ENCODE results near the gene CASQ2.

CASQ2 gene

GRCh38 chr1:115813727-115814126 lies 45.2 kb upstream of the CASQ2 start:
- Histone ChIP-seq H3K36me3 (ENCODE audit: control insufficient read depth, low read length) (no peaks in the 10 kb centered on the region), H3K27me3 (ENCODE audit: control insufficient read depth, low read length) (no peaks in the 10 kb centered on the region), H3K4me1 (ENCODE audit: control insufficient read depth, low read length) (no peaks in the 10 kb centered on the region), H3K4me3 (ENCODE audit: low read length) (no peak overlapping the region), H3K4me2 (ENCODE audit: low read length) (no peak overlapping the region), H3K9me3 (ENCODE audit: control insufficient read depth, insufficient read depth, low read length) (no peaks in the 10 kb centered on the region), H3F3A (ENCODE audit: control insufficient read depth, insufficient read depth) (no peaks in the 10 kb centered on the region), H3K27ac (ENCODE audit: low read depth, low read length) (no peak overlapping the region), H3K9me2 (replicated peaks; ENCODE audit: control insufficient read depth, low read length) (no peaks in the 10 kb centered on the region), H3K79me2 (ENCODE audit: control insufficient read depth, low read length) (no peaks in the 10 kb centered on the region), H4K20me1 (ENCODE audit: control insufficient read depth, insufficient read depth, low read depth, low read length) (no peaks in the 10 kb centered on the region)
- TF ChIP-seq CTCF (IDR thresholded peaks at IDR 0.05; ENCODE audit: low read depth, low read length, poor library complexity, severe bottlenecking), result no peak
- no peak for TF ChIP-seq EZH2phosphoT487 (IDR thresholded peaks at IDR 0.05; ENCODE audit: borderline replicate concordance, low read length)

- Histone ChIP-seq H3K27me3 (ENCODE audit: control insufficient read depth, low read length) (no peaks in the 10 kb centered on the region), H3K9me3 (ENCODE audit: control insufficient read depth, insufficient read depth, low read length) (no peaks in the 10 kb centered on the region), H3K9me2 (replicated peaks; ENCODE audit: control insufficient read depth, low read length) (no peaks in the 10 kb centered on the region), H3K4me1 (ENCODE audit: control insufficient read depth, low read length) (no peaks in the 10 kb centered on the region), H3F3A (ENCODE audit: control insufficient read depth, insufficient read depth) (no peaks in the 10 kb centered on the region), H3K4me3 (ENCODE audit: low read length) (no peak overlapping the region), H3K4me2 (ENCODE audit: low read length) (no peak overlapping the region), H4K20me1 (ENCODE audit: control insufficient read depth, insufficient read depth, low read depth, low read length) (no peaks in the 10 kb centered on the region), H3K36me3 (ENCODE audit: control insufficient read depth, low read length) (no peaks in the 10 kb centered on the region), H3K27ac (ENCODE audit: low read depth, low read length) (no peak overlapping the region), H3K79me2 (ENCODE audit: control insufficient read depth, low read length) (no peaks in the 10 kb centered on the region)
- TF ChIP-seq EZH2phosphoT487 (IDR thresholded peaks at IDR 0.05; ENCODE audit: borderline replicate concordance, low read length), result no peak
- TF ChIP-seq CTCF (IDR thresholded peaks at IDR 0.05; ENCODE audit: low read depth, low read length, poor library complexity, severe bottlenecking), result no peak
Measured at GRCh38 chr1:115811140-115811828, 42.8 kb upstream of the CASQ2 start.

GRCh38 chr1:115810609-115811008 lies 42.1 kb upstream of the CASQ2 start:
- no peak overlapping the region for H3K4me2 ChIP-seq (ENCODE audit: low read length)
- H3K4me1 ChIP-seq (ENCODE audit: control insufficient read depth, low read length), result no peaks in the 10 kb centered on the region
- H3K36me3 ChIP-seq (ENCODE audit: control insufficient read depth, low read length), result no peaks in the 10 kb centered on the region
- TF ChIP-seq EZH2phosphoT487 (IDR thresholded peaks at IDR 0.05; ENCODE audit: borderline replicate concordance, low read length) (no peak), CTCF (IDR thresholded peaks at IDR 0.05; ENCODE audit: low read depth, low read length, poor library complexity, severe bottlenecking) (no peak)
- no peak overlapping the region for H3K27ac ChIP-seq (ENCODE audit: low read depth, low read length)
- no peak overlapping the region for H3K4me3 ChIP-seq (ENCODE audit: low read length)
- no peaks in the 10 kb centered on the region for H3K9me3 ChIP-seq (ENCODE audit: control insufficient read depth, insufficient read depth, low read length)
- no peaks in the 10 kb centered on the region for H3K9me2 ChIP-seq (replicated peaks; ENCODE audit: control insufficient read depth, low read length)
- H3K27me3 ChIP-seq (ENCODE audit: control insufficient read depth, low read length), result no peaks in the 10 kb centered on the region
- H3K79me2 ChIP-seq (ENCODE audit: control insufficient read depth, low read length), result no peaks in the 10 kb centered on the region
- H3F3A ChIP-seq (ENCODE audit: control insufficient read depth, insufficient read depth), result no peaks in the 10 kb centered on the region
- no peaks in the 10 kb centered on the region for H4K20me1 ChIP-seq (ENCODE audit: control insufficient read depth, insufficient read depth, low read depth, low read length)

Measured in DOHH2 (cell line).